BLaER1 (cell line): ENCODE results near the gene LCNL1.

ENCODE experiments used
- H3K27ac ChIP-seq: shearing (Covaris generic); formaldehyde crosslinking; 2 replicates; pipeline ENCODE4 v1.8.1; 2022
- H3K27me3 ChIP-seq: shearing (Covaris generic); formaldehyde crosslinking; 2 replicates; pipeline ENCODE4 v1.8.1; 2022
- H3K36me3 ChIP-seq: shearing (Covaris generic); formaldehyde crosslinking; 2 replicates; pipeline ENCODE4 v1.8.1; 2022
- H3K4me1 ChIP-seq: shearing (Covaris generic); formaldehyde crosslinking; 2 replicates; pipeline ENCODE4 v1.8.1; 2022
- H3K4me2 ChIP-seq: shearing (Covaris generic); formaldehyde crosslinking; 2 replicates; pipeline ENCODE4 v1.8.1; 2022
- H3K4me3 ChIP-seq: shearing (Covaris generic); formaldehyde crosslinking; 2 replicates; pipeline ENCODE4 v1.8.1; 2022
- H3K9ac ChIP-seq: shearing (Covaris generic); formaldehyde crosslinking; 2 replicates; pipeline ENCODE4 v1.8.1; 2022
- H3K9me3 ChIP-seq: shearing (Covaris generic); formaldehyde crosslinking; 2 replicates; pipeline ENCODE4 v1.8.1; 2022
- H4K20me1 ChIP-seq: shearing (Covaris generic); formaldehyde crosslinking; 2 replicates; pipeline ENCODE4 v1.8.1; 2022
- Cebpa-rat ChIP-seq: shearing (Covaris generic); IDR thresholded peaks from 2 replicates; pipeline ENCODE4 v1.8.1; 2022

The LCNL1 gene

GRCh38 chr9:136941231-136942111, 41.3 kb upstream of the LCNL1 start:
- Histone ChIP-seq H3K4me2 (no peak overlapping the region), H3K9ac (no peak overlapping the region), H3K4me1 (peaks cover 26% of the 10 kb centered on the region), H3K36me3 (peaks cover 62% of the 10 kb centered on the region), H3K9me3 (peaks cover 4% of the 10 kb centered on the region; the same call in 1 of the 2 replicates), H3K27ac (no peak overlapping the region), H4K20me1 (peaks cover 64% of the 10 kb centered on the region), H3K27me3 (no peaks in the 10 kb centered on the region), H3K4me3 (no peak overlapping the region)
- no peak for TF ChIP-seq Cebpa-rat

DNA sequence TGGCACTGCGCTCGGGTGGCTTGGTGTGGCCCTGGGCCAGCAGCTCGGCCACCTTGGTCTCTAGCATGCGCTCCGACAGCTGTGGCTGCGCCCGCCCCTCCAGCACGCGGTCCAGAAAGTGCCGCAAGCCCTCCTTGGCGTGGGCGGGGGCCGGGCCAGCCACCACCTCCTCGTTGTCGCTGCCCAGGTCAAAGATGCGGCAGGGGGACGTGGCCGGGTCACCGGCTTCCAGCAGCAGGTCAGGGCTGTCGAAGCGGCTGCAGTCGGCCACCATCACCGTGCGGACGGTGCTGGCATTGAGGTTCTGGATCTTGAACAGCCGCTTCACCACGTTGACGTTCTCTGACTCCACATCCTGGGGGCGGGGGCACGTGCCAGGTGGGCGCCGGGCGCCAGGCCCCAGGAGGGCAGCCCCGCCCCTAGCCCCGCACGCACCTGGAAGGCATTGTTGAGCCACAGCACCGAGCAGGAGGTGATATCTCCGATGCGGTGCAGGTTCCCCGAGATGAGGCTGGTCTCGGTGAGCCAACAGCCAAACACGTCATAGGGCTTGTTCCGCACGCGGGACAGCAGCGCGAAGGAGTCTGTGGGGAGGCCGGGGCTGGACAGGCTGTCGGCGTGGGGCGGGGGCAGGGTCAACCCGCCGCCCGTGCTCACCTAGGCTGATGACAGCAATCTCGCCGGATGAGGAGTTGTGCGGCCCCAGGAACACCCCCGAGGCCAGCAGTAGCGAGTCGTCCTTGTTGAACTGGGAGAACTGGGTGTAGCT, 40.5 kb upstream of the LCNL1 start:
- Histone ChIP-seq H3K27me3 (no peaks in the 10 kb centered on the region), H4K20me1 (peaks cover 62% of the 10 kb centered on the region), H3K9ac (peak overlapping the region; percentile 96; the same call in 1 of the 2 replicates), H3K4me3 (peak overlapping the region; percentile 99; the same call in 1 of the 2 replicates), H3K4me1 (peaks cover 26% of the 10 kb centered on the region), H3K4me2 (peak overlapping the region; percentile 99; the same call in 1 of the 2 replicates), H3K36me3 (peaks cover 54% of the 10 kb centered on the region), H3K27ac (no peak overlapping the region), H3K9me3 (peaks cover 2% of the 10 kb centered on the region; the same call in 1 of the 2 replicates)
- TF ChIP-seq Cebpa-rat: no peak

- Histone ChIP-seq H3K4me3 (peak overlapping the region; percentile 99; the same call in 1 of the 2 replicates), H3K36me3 (peaks cover 48% of the 10 kb centered on the region), H3K4me2 (peak overlapping the region; percentile 99), H3K9me3 (no peaks in the 10 kb centered on the region), H4K20me1 (peaks cover 56% of the 10 kb centered on the region), H3K4me1 (peaks cover 32% of the 10 kb centered on the region), H3K9ac (peak overlapping the region; percentile 96; the same call in 1 of the 2 replicates), H3K27ac (no peak overlapping the region), H3K27me3 (no peaks in the 10 kb centered on the region)
- no peak for TF ChIP-seq Cebpa-rat
These were observed 39.9 kb upstream of the LCNL1 start for GRCh38 chr9:136942881-136943230.

- Histone ChIP-seq H3K36me3 (peaks cover 42% of the 10 kb centered on the region), H3K27me3 (no peaks in the 10 kb centered on the region), H3K4me3 (peak overlapping the region; percentile 99), H3K4me2 (peak overlapping the region; percentile 99), H3K9ac (peak overlapping the region; percentile 96), H3K9me3 (no peaks in the 10 kb centered on the region), H4K20me1 (peaks cover 53% of the 10 kb centered on the region), H3K4me1 (peaks cover 39% of the 10 kb centered on the region), H3K27ac (peak overlapping the region; percentile 95)
- no peak for TF ChIP-seq Cebpa-rat
These were observed 39.2 kb upstream of the LCNL1 start for GRCh38 chr9:136943291-136944211.

DNA sequence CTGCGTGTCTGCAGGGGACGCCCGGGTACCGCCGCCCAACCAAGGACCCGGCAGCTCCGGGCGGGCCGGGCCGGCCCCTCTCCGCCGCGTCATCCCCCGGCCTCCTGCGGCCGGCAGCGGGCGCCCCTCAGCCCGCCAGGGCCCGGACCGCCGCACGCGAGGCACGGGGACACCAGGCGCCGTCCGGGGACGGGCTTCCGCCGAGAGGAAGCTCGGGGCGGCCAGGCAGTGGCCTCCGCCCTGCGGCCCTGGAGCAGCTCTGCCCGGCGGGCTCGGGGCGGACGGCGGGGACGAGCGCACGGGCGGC, 38.6 kb upstream of the LCNL1 start:
- H4K20me1 ChIP-seq: peaks cover 52% of the 10 kb centered on the region
- peaks cover 45% of the 10 kb centered on the region for H3K4me1 ChIP-seq
- H3K27me3 ChIP-seq: no peaks in the 10 kb centered on the region
- peak overlapping the region; percentile 96 for H3K9ac ChIP-seq
- H3K4me3 ChIP-seq: peak overlapping the region; percentile 99
- H3K9me3 ChIP-seq: no peaks in the 10 kb centered on the region
- H3K4me2 ChIP-seq: peak overlapping the region; percentile 99
- H3K36me3 ChIP-seq: peaks cover 38% of the 10 kb centered on the region
- peak overlapping the region; percentile 95 for H3K27ac ChIP-seq
- TF ChIP-seq Cebpa-rat: no peak

DNA sequence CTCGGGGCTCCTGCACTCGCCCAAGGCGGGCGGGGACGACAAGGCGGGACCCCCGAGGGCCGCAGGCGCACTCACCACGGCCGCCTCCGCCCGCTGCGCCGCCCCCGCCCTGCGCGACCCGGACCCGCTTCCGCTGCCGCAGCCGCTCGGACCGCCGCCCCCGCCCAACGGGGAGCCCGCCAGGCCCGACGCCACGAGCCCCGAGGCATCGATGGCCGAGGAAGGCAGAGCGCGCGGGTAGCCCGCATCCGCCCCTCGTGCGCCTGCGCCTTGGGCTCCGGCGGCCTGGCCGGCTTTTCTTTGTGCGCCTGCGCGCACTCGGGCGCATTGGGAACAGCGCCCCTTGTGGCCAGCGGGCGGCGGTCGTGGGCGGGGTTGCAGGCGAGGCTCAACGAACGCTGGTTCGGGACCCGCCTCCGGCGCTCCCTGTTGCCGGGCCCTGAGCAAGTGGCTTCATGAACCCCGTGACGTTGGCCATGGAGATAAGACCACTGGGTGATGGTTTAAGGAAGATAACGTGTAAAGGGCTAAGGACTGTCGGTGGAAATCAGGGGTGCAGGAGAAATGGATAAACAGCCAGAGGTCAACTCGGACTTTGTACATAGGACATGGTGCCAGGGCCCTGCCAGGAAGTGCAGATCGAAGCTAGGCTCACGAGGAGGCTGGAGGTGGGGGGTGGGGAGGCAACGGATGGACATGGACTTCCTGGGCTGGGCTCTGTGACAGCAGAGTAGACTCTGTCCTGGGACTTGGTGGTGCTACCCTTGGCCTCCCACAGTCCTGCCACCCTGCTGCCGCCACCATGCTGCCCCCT, 38.1 kb upstream of the LCNL1 start, which contains the start of the genes C8G and FBXW5:
C8G (plus strand) TSS at position 725 of the 814 bp plus-strand sequence; CDS start at position 803, 78 bp downstream.
FBXW5 (minus strand) TSS at position 220 of the 814 bp plus-strand sequence. CDS start 655 bp downstream, outside the sequence.
- no peaks in the 10 kb centered on the region for H3K27me3 ChIP-seq
- peaks cover 33% of the 10 kb centered on the region for H3K36me3 ChIP-seq
- H4K20me1 ChIP-seq: peaks cover 46% of the 10 kb centered on the region
- H3K9ac ChIP-seq: peak within 1 kb of the TSS; percentile 96
- peak within 1 kb of the TSS; percentile 95 for H3K27ac ChIP-seq
- H3K9me3 ChIP-seq: no peaks in the 10 kb centered on the region
- H3K4me3 ChIP-seq: peak within 1 kb of the TSS; percentile 99
- H3K4me2 ChIP-seq: peak within 1 kb of the TSS; percentile 99
- peaks cover 47% of the 10 kb centered on the region for H3K4me1 ChIP-seq
- no peak for TF ChIP-seq Cebpa-rat

DNA sequence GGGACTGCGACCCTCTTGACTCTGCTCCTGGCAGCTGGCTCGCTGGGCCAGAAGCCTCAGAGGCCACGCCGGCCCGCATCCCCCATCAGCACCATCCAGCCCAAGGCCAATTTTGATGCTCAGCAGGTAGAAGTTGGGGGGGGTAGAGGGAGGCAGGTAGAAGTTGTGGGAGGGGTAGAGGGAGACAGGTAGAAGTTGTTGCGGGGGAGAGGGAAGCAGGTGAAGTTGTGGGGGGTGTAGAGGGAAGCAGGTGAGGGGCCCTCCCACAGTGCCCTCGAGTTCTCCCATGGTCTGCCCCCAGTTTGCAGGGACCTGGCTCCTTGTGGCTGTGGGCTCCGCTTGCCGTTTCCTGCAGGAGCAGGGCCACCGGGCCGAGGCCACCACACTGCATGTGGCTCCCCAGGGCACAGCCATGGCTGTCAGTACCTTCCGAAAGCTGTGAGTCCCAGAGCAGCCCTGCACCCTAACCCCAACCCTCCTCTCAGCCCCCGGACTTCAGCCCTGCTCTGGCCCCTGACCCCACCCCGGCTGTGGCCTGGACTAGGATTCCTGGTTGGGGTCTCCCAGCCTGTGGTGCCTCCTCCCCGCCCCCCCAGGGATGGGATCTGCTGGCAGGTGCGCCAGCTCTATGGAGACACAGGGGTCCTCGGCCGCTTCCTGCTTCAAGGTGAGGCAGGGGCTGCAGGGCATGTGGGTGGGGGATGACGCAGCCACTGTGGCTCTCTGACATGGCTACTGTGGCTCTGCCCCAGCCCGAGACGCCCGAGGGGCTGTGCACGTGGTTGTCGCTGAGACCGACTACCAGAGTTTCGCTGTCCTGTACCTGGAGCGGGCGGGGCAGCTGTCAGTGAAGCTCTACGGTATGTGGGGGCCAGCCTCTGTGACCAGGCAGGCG, 37.2 kb upstream of the LCNL1 start:
- peak overlapping the region; percentile 51; the same call in 1 of the 2 replicates for H3K27ac ChIP-seq
- H3K4me1 ChIP-seq: peaks cover 51% of the 10 kb centered on the region
- peaks cover 24% of the 10 kb centered on the region for H3K36me3 ChIP-seq
- no peaks in the 10 kb centered on the region for H3K27me3 ChIP-seq
- no peak overlapping the region for H3K9ac ChIP-seq
- peaks cover 38% of the 10 kb centered on the region for H4K20me1 ChIP-seq
- no peak for TF ChIP-seq Cebpa-rat
- H3K4me2 ChIP-seq: peak overlapping the region; percentile 66
- no peaks in the 10 kb centered on the region for H3K9me3 ChIP-seq
- H3K4me3 ChIP-seq: no peak overlapping the region
